ENCODE measurements around the gene FOXC2. TPM values are rescaled to one million over a fixed set of nuclear protein-coding genes. Genes with fewer than 3 reads are reported as not detected.

The FOXC2 gene
- total RNA-seq, 2 donors from 2014 or later, result 54.5 to 60.7 TPM

DNA sequence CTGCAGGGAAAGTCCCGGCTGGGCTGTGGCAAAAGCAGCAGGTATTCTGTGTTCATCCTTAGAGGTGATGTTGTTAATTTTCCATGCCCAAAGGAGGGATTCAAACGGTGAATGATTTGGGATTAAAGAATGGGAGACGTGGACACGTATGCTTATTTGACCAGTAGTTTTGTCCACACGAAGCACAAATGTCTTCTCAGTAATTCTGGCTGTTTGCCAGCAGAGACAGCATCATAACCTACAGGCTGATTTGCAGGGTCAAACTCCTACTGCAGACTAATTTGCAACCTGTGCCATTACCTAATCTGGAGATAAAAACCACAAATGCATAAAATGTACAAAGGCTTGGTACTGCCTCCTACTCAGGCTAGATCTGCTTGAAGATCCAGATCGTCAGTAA, 25.7 kb upstream of the FOXC2 start:
- ATAC-seq (ENCODE audit: insufficient number of reproducible peaks, low FRiP score, low read depth), result no peak
- H3K9me3 ChIP-seq, result no peaks in the 10 kb centered on the region
- H3K36me3 ChIP-seq, result peaks cover 50% of the 10 kb centered on the region
- H3K4me1 ChIP-seq (ENCODE audit: control insufficient read depth in 1 of 2, low read depth in 2 of 2), result no peaks in the 10 kb centered on the region
- TF ChIP-seq CTCF (IDR thresholded peaks at IDR 0.05), result no peak
- no peak for DNase-seq (ENCODE audit: low spot score)
- H3K4me3 ChIP-seq, result no peak overlapping the region
- H3K27me3 ChIP-seq (replicated peaks; ENCODE audit: insufficient read depth), result no peaks in the 10 kb centered on the region
- H3K27ac ChIP-seq, result no peak overlapping the region

- no peak for ATAC-seq (ENCODE audit: insufficient number of reproducible peaks, low FRiP score, low read depth)
- no peak for TF ChIP-seq CTCF (IDR thresholded peaks at IDR 0.05)
- DNase-seq (ENCODE audit: low spot score), result no peak
- Histone ChIP-seq H3K36me3 (peaks cover 46% of the 10 kb centered on the region), H3K4me3 (no peak overlapping the region), H3K9me3 (no peaks in the 10 kb centered on the region), H3K27ac (no peak overlapping the region), H3K27me3 (replicated peaks; ENCODE audit: insufficient read depth) (no peaks in the 10 kb centered on the region), H3K4me1 (ENCODE audit: control insufficient read depth in 1 of 2, low read depth in 2 of 2) (no peaks in the 10 kb centered on the region)
Measured at GRCh38 chr16:86541560-86541959, 25.1 kb upstream of the FOXC2 start.

- Histone ChIP-seq H3K4me3 (no peak overlapping the region), H3K27ac (no peak overlapping the region), H3K36me3 (peaks cover 40% of the 10 kb centered on the region)
Measured at GRCh38 chr16:86542756-86543750, 23.6 kb upstream of the FOXC2 start.

DNA sequence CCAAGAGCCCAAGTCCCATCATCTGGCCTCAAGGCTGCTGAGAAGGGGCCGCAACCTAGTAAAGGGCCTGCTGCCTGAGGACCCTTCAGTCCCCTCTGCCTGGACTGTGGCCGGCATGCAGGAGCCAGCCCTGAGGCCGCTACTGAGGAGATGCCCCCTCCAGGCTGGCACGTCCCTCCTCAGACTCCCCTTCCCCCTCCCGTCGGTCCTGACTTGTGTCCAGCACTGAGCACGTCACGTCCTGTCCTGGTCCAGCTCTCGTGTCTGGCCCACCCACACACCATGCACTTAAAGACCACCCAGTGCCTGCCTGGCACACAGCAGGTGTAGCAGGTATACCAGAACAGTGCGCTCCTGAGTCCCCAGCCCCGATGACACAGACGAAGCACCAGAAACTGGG, 21.1 kb upstream of the FOXC2 start:
- no peaks in the 10 kb centered on the region for H3K27me3 ChIP-seq (replicated peaks; ENCODE audit: insufficient read depth)
- ATAC-seq (ENCODE audit: insufficient number of reproducible peaks, low FRiP score, low read depth), result no peak
- DNase-seq (ENCODE audit: low spot score), result no peak
- TF ChIP-seq CTCF (IDR thresholded peaks at IDR 0.05), result no peak
- no peaks in the 10 kb centered on the region for H3K9me3 ChIP-seq
- H3K4me1 ChIP-seq (ENCODE audit: control insufficient read depth in 1 of 2, low read depth in 2 of 2), result no peaks in the 10 kb centered on the region
- H3K36me3 ChIP-seq, result peaks cover 30% of the 10 kb centered on the region
- H3K27ac ChIP-seq, result no peak overlapping the region
- no peak overlapping the region for H3K4me3 ChIP-seq

More at GRCh38 chr16:86542756-86543750, 23.6 kb upstream of the FOXC2 start:
- H3K27me3 ChIP-seq (replicated peaks; ENCODE audit: insufficient read depth), result no peaks in the 10 kb centered on the region
- no peak for TF ChIP-seq CTCF (IDR thresholded peaks at IDR 0.05)
- DNase-seq (ENCODE audit: low spot score), result no peak
- ATAC-seq (ENCODE audit: insufficient number of reproducible peaks, low FRiP score, low read depth), result no peak
- H3K4me1 ChIP-seq (ENCODE audit: control insufficient read depth in 1 of 2, low read depth in 2 of 2), result no peaks in the 10 kb centered on the region
- no peaks in the 10 kb centered on the region for H3K9me3 ChIP-seq

DNA sequence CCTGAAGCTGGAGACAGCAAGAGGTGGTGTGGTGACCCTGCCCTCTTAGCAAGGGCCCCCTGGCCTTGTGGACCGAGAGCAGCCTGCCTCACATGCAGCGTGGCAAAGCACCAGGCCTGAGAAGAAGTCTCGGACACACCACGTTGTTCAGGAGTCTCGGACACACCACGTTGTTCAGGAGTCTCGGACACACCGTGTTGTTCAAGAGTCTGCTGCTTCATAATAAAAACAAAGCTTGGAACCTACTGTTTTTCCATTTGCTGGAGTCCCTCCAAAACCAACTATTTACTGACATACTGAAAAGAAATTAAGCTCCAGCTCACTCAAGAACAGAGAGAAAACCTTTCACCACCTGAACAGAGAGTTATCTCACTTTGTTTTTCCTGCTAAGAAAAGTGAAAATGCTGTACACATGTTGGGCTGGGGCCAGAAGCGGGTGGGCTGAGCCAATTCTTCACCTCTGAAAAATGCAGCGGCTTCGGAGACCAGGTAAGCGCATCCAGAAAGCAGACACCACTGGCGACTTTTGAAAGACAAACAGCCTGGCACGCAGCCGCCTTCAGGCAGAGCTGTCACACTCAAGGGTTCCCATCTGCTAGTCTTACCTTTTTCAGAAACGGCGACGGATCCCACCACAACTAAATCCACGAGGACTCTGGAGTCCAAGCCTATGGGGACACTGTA, 20.5 kb upstream of the FOXC2 start:
- DNase-seq (ENCODE audit: low spot score) (no peak), ATAC-seq (ENCODE audit: insufficient number of reproducible peaks, low FRiP score, low read depth) (no peak)
- H3K4me1 ChIP-seq (ENCODE audit: control insufficient read depth in 1 of 2, low read depth in 2 of 2), result no peaks in the 10 kb centered on the region
- no peaks in the 10 kb centered on the region for H3K27me3 ChIP-seq (replicated peaks; ENCODE audit: insufficient read depth)
- no peak overlapping the region for H3K27ac ChIP-seq
- no peak overlapping the region for H3K4me3 ChIP-seq
- no peak for TF ChIP-seq CTCF (IDR thresholded peaks at IDR 0.05)
- no peaks in the 10 kb centered on the region for H3K9me3 ChIP-seq
- peaks cover 24% of the 10 kb centered on the region for H3K36me3 ChIP-seq

All from thoracic aorta (tissue), 2 donors.